Fibroblast of lung (primary cell): ENCODE results near the gene FOXK2. TPM values are rescaled to one million over a fixed set of nuclear protein-coding genes. Genes with fewer than 3 reads are reported as not detected.
"Not testable (repeated sequence)": the region's sequence is repeated elsewhere in the genome, so short reads cannot be mapped to it uniquely, and the experiment has no call there.

Source experiments
- DNase-seq, 2 donors: peaks; one replicate each; pipeline versions ENCODE4 v3.0.0 to v3.0.0-alpha.2; 2010; ENCODE audit warnings: low read depth in 2 of 2
- H2AFZ ChIP-seq: 2 replicates; pipeline ENCODE4 v1.5.1; 2012; ENCODE audit warnings: low read length, control low read depth, inconsistent platforms
- H3K27ac ChIP-seq: 2 replicates; pipeline ENCODE4 v1.5.1; 2011; ENCODE audit warnings: low read length, control low read depth; ENCODE audit not compliant: insufficient read depth
- H3K27me3 ChIP-seq: 2 replicates; pipeline ENCODE4 v1.5.1; 2011; ENCODE audit warnings: mild to moderate bottlenecking, low read length; ENCODE audit not compliant: control insufficient read depth, insufficient read depth
- H3K36me3 ChIP-seq: 2 replicates; pipeline ENCODE4 v1.5.1; 2011; ENCODE audit warnings: low read length; ENCODE audit not compliant: control insufficient read depth, insufficient read depth
- H3K4me1 ChIP-seq: 2 replicates; pipeline ENCODE4 v1.5.1; 2011; ENCODE audit warnings: low read length; ENCODE audit not compliant: control insufficient read depth, insufficient read depth; ENCODE audit errors: extremely low read depth
- H3K4me2 ChIP-seq: 2 replicates; pipeline ENCODE4 v1.5.1; 2011; ENCODE audit warnings: low read length, control low read depth; ENCODE audit not compliant: insufficient read depth; ENCODE audit errors: extremely low read depth
- H3K4me3 ChIP-seq, 4 experiments: fragments of 200-600 bp in 1 of 4; sonication (generic) in 1 of 4; replicated peaks in 1 of 4; 2 replicates each; pipeline ENCODE4 v1.5.1; 2011 to 2016; ENCODE audit warnings: low read length in 4 of 4, low read depth in 3 of 4, mild to moderate bottlenecking in 3 of 4, control low read depth in 2 of 4, inconsistent platforms in 1 of 4, mixed read lengths in 1 of 4; ENCODE audit not compliant: insufficient read depth in 1 of 4; ENCODE audit errors: control extremely low read depth in 1 of 4
- H3K79me2 ChIP-seq: 2 replicates; pipeline ENCODE4 v1.5.1; 2012; ENCODE audit warnings: mild to moderate bottlenecking, low read length, inconsistent platforms; ENCODE audit not compliant: control insufficient read depth, insufficient read depth
- H3K9ac ChIP-seq: 2 replicates; pipeline ENCODE4 v1.5.1; 2011; ENCODE audit warnings: mild to moderate bottlenecking, low read length, control low read depth; ENCODE audit not compliant: insufficient read depth
- H3K9me3 ChIP-seq: 2 replicates; pipeline ENCODE4 v1.5.1; 2012; ENCODE audit warnings: low read depth, low read length; ENCODE audit not compliant: control insufficient read depth, insufficient read depth
- H4K20me1 ChIP-seq: 2 replicates; pipeline ENCODE4 v1.5.1; 2011; ENCODE audit warnings: low read length; ENCODE audit not compliant: control insufficient read depth, insufficient read depth; ENCODE audit errors: extremely low read depth
- EZH2 ChIP-seq: IDR thresholded peaks from 2 replicates; pipeline ENCODE4 v1.5.1; 2012; ENCODE audit warnings: low read length, control low read depth, mild to moderate bottlenecking; ENCODE audit errors: missing control alignments
- polyA plus RNA-seq, 2 donors: library from polyadenylated mRNA; depleted of rRNA in 1 of 2; stranded (reverse) in 1 of 2; unstranded in 1 of 2; fragments of >200 nt; gene quantifications; 2 replicates each; pipeline ENCODE4 v1.2.1, GENCODE V29; 2011 to 2012; ENCODE audit warnings: missing spikeins in 1 of 2
- total RNA-seq: library from RNA; depleted of rRNA; stranded (reverse); fragments of >200 nt; gene quantifications from 2 replicates; pipeline ENCODE4 v1.2.1, GENCODE V29; 2014
- TF ChIP-seq, protein P1 (sequence below), 2 donors: IDR thresholded peaks in 1 of 2; conservative IDR thresholded peaks in 1 of 2; 1 replicate in 1 of 2; 2 replicates in 1 of 2; pipeline ENCODE4 v1.5.1; 2011 to 2012; ENCODE audit warnings: low read length in 2 of 2, control low read depth in 1 of 2, inconsistent platforms in 1 of 2, low read depth in 1 of 2, mild to moderate bottlenecking in 1 of 2

The FOXK2 gene
- total and polyA plus RNA-seq, 2 donors (not counting 1 experiment from before 2014, with no cell fraction given) = 23.5 to 33.2 TPM

GRCh38 chr17:82503728-82504308 is 15.7 kb upstream of the FOXK2 start:
- no peak overlapping the region for H2AFZ ChIP-seq
- H3K27ac ChIP-seq = no peak overlapping the region
- H3K36me3 ChIP-seq = no peaks in the 10 kb centered on the region
- no peak overlapping the region for H3K4me2 ChIP-seq
- no peaks in the 10 kb centered on the region for H4K20me1 ChIP-seq
- no peaks in the 10 kb centered on the region for H3K4me1 ChIP-seq
- no peak for DNase-seq
- no peaks in the 10 kb centered on the region for H3K79me2 ChIP-seq
- H3K9ac ChIP-seq = no peak overlapping the region
- no peak overlapping the region for H3K4me3 ChIP-seq
- H3K9me3 ChIP-seq = no peaks in the 10 kb centered on the region
- TF ChIP-seq, protein P1, sequence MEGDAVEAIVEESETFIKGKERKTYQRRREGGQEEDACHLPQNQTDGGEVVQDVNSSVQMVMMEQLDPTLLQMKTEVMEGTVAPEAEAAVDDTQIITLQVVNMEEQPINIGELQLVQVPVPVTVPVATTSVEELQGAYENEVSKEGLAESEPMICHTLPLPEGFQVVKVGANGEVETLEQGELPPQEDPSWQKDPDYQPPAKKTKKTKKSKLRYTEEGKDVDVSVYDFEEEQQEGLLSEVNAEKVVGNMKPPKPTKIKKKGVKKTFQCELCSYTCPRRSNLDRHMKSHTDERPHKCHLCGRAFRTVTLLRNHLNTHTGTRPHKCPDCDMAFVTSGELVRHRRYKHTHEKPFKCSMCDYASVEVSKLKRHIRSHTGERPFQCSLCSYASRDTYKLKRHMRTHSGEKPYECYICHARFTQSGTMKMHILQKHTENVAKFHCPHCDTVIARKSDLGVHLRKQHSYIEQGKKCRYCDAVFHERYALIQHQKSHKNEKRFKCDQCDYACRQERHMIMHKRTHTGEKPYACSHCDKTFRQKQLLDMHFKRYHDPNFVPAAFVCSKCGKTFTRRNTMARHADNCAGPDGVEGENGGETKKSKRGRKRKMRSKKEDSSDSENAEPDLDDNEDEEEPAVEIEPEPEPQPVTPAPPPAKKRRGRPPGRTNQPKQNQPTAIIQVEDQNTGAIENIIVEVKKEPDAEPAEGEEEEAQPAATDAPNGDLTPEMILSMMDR (conservative IDR thresholded peaks at IDR 0.05 in 1 of 2, IDR thresholded peaks at IDR 0.05 in 1 of 2; ENCODE audit: low read depth in 1 of 2, low read length in 2 of 2) = no peak
- TF ChIP-seq EZH2 = no peak
- H3K27me3 ChIP-seq = no peaks in the 10 kb centered on the region

- no peak overlapping the region for H3K4me3 ChIP-seq
- H3K36me3 ChIP-seq = no peaks in the 10 kb centered on the region
- H3K79me2 ChIP-seq = no peaks in the 10 kb centered on the region
- H3K9ac ChIP-seq = no peak overlapping the region
- H3K27me3 ChIP-seq = no peaks in the 10 kb centered on the region
- no peaks in the 10 kb centered on the region for H3K4me1 ChIP-seq
- no peak for DNase-seq
- no peak overlapping the region for H3K4me2 ChIP-seq
- no peaks in the 10 kb centered on the region for H3K9me3 ChIP-seq
- H4K20me1 ChIP-seq = no peaks in the 10 kb centered on the region
- no peak overlapping the region for H3K27ac ChIP-seq
- no peak overlapping the region for H2AFZ ChIP-seq
- TF ChIP-seq, protein P1 (conservative IDR thresholded peaks at IDR 0.05 in 1 of 2, IDR thresholded peaks at IDR 0.05 in 1 of 2; ENCODE audit: low read depth in 1 of 2, low read length in 2 of 2) = no peak
- TF ChIP-seq EZH2 = no peak
These were observed 14.2 kb upstream of the FOXK2 start for GRCh38 chr17:82505296-82505695.

- H3K4me1 ChIP-seq, H3K4me2 ChIP-seq, H3K9ac ChIP-seq, H3K27ac ChIP-seq, H2AFZ ChIP-seq, DNase-seq, H3K79me2 ChIP-seq, H3K36me3 ChIP-seq, H3K27me3 ChIP-seq, H4K20me1 ChIP-seq, H3K4me3 ChIP-seq, H3K9me3 ChIP-seq: not testable (repeated sequence)
These were observed 13.1 kb upstream of the FOXK2 start for GRCh38 chr17:82506402-82506801.
